HepG2 (cell line): Measurements from ENCODE around the gene ZC3H12A. TPM values are rescaled to one million over a fixed set of nuclear protein-coding genes. Genes with fewer than 3 reads are reported as not detected.

Experiments
- ATF7-NPFF ChIP-seq: sonication (generic); formaldehyde crosslinking; IDR thresholded peaks from 2 replicates; pipeline ENCODE4 v1.8.1; 2023; ENCODE audit warnings: mild to moderate bottlenecking, low read depth, missing genetic modification reagents, moderate library complexity
- BCL6 ChIP-seq: IDR thresholded peaks from 2 replicates; pipeline ENCODE4 v1.6.1; 2016; ENCODE audit warnings: missing genetic modification reagents, missing compliant biosample characterization
- ETV6 ChIP-seq: sonication (generic); formaldehyde crosslinking; conservative IDR thresholded peaks from 2 replicates; pipeline ENCODE4 v1.4.0; 2020; ENCODE audit warnings: missing genetic modification reagents
- GABPA ChIP-seq, 2 experiments: IDR thresholded peaks; 2 replicates each; pipeline ENCODE4 v1.6.1; 2011 to 2016; ENCODE audit warnings: low read depth in 2 of 2, low read length in 1 of 2, missing biosample characterization in 1 of 2, missing genetic modification characterization in 1 of 2
- GABPB1 ChIP-seq: IDR thresholded peaks from 2 replicates; pipeline ENCODE4 v1.6.1; 2016; ENCODE audit warnings: mild to moderate bottlenecking, missing genetic modification reagents, moderate library complexity, missing compliant biosample characterization
- GTF2F1 ChIP-seq: fragments of 150-350 bp; IDR thresholded peaks from 2 replicates; pipeline ENCODE4 v1.6.1; 2014; ENCODE audit warnings: low read length
- JUN ChIP-seq: sonication (generic); formaldehyde crosslinking; IDR thresholded peaks from 2 replicates; pipeline ENCODE4 v1.4.0; 2020; ENCODE audit warnings: mild to moderate bottlenecking, missing genetic modification reagents
- KDM6A ChIP-seq: IDR thresholded peaks from 2 replicates; pipeline ENCODE4 v1.6.1; 2016; ENCODE audit warnings: low read depth
- MAX ChIP-seq: IDR thresholded peaks from 2 replicates; pipeline ENCODE4 v1.6.1; 2012; ENCODE audit warnings: inconsistent platforms
- MTA1 ChIP-seq: sonication (generic); formaldehyde crosslinking; IDR thresholded peaks from 2 replicates; pipeline ENCODE4 v1.4.0; 2020; ENCODE audit warnings: missing genetic modification reagents, mild to moderate bottlenecking, borderline replicate concordance
- MYC ChIP-seq: sonication (generic); formaldehyde crosslinking; IDR thresholded peaks from 2 replicates; pipeline ENCODE4 v1.9.0; 2021; ENCODE audit warnings: missing genetic modification reagents, borderline replicate concordance
- PHF8 ChIP-seq: sonication (generic); formaldehyde crosslinking; IDR thresholded peaks from 2 replicates; pipeline ENCODE4 v1.5.0; 2020; ENCODE audit warnings: missing genetic modification reagents
- PITX1 ChIP-seq: sonication (generic); formaldehyde crosslinking; IDR thresholded peaks from 2 replicates; pipeline ENCODE4 v1.5.1; 2020; ENCODE audit warnings: mild to moderate bottlenecking, missing genetic modification reagents
- RARA ChIP-seq: IDR thresholded peaks from 2 replicates; pipeline ENCODE4 v1.6.1; 2016; ENCODE audit warnings: missing genetic modification reagents, missing compliant biosample characterization
- SAP130 ChIP-seq: IDR thresholded peaks from 2 replicates; pipeline ENCODE4 v1.6.1; 2016; ENCODE audit warnings: low read depth
- TBL1XR1 ChIP-seq: fragments of 150-350 bp; IDR thresholded peaks from 2 replicates; pipeline ENCODE4 v1.6.1; 2014; ENCODE audit warnings: borderline replicate concordance, low read length; ENCODE audit not compliant: partially characterized antibody
- YEATS4 ChIP-seq: sonication (generic); formaldehyde crosslinking; IDR thresholded peaks from 2 replicates; pipeline ENCODE4 v1.4.0; 2020; ENCODE audit warnings: missing genetic modification reagents, borderline replicate concordance
- ZEB1 ChIP-seq: IDR thresholded peaks from 2 replicates; pipeline ENCODE4 v1.6.1; 2012; ENCODE audit warnings: mild to moderate bottlenecking, low read depth, inconsistent platforms; ENCODE audit not compliant: insufficient replicate concordance
- ZKSCAN1 ChIP-seq: fragments of 150-350 bp; IDR thresholded peaks from 2 replicates; pipeline ENCODE4 v1.6.1; 2014; ENCODE audit warnings: low read length
- ZMYM3 ChIP-seq: sonication (generic); formaldehyde crosslinking; IDR thresholded peaks from 2 replicates; pipeline ENCODE4 v1.5.1; 2020; ENCODE audit warnings: mild to moderate bottlenecking, missing genetic modification reagents
- ZNF333 ChIP-seq: sonication (generic); formaldehyde crosslinking; IDR thresholded peaks from 2 replicates; pipeline ENCODE4 v1.4.0; 2020; ENCODE audit warnings: mild to moderate bottlenecking, missing genetic modification reagents, borderline replicate concordance
- ZNF580 ChIP-seq: IDR thresholded peaks from 2 replicates; pipeline ENCODE4 v1.6.1; 2016; ENCODE audit warnings: low read depth, borderline replicate concordance
- ZNF660 ChIP-seq: sonication (generic); formaldehyde crosslinking; IDR thresholded peaks from 2 replicates; pipeline ENCODE4 v1.5.1; 2020; ENCODE audit warnings: mild to moderate bottlenecking, low read depth, missing genetic modification reagents, borderline replicate concordance
- ZNF782 ChIP-seq: sonication (generic); formaldehyde crosslinking; IDR thresholded peaks from 2 replicates; pipeline ENCODE4 v1.4.0; 2020; ENCODE audit warnings: missing genetic modification reagents, mild to moderate bottlenecking, borderline replicate concordance
- polyA plus RNA-seq, 8 experiments: library from polyadenylated mRNA; depleted of rRNA in 3 of 8; stranded (reverse) in 7 of 8; unstranded in 1 of 8; fragments of >200 nt; fragmentation: Illumina TruSeq in 4 of 8; extraction: Trizol in 4 of 8; gene quantifications; 2 replicates each; pipeline versions ENCODE4 v1.2.1 to v1.2.3, GENCODE V29; 2011 to 2016; ENCODE audit warnings: low read depth in 4 of 8, missing spikeins in 1 of 8, mixed read lengths in 1 of 8; ENCODE audit not compliant: insufficient read depth in 1 of 8
- total RNA-seq, 5 experiments: library from RNA; depleted of rRNA; stranded (reverse); fragments of >200 nt; fragmentation: Illumina TruSeq; extraction: Trizol; gene quantifications; 2 replicates each; pipeline ENCODE4 v1.2.3, GENCODE V29; 2016; ENCODE audit warnings: low read depth in 1 of 5
- TF ChIP-seq, protein P1 (sequence below): sonication (generic); formaldehyde crosslinking; IDR thresholded peaks from 2 replicates; pipeline ENCODE4 v1.4.0; 2020; ENCODE audit warnings: missing genetic modification reagents, borderline replicate concordance
- TF ChIP-seq, protein P2 (sequence below): sonication (generic); formaldehyde crosslinking; IDR thresholded peaks from 2 replicates; pipeline ENCODE4 v1.8.0; 2022; ENCODE audit warnings: mild to moderate bottlenecking, missing genetic modification reagents; ENCODE audit not compliant: insufficient replicate concordance

ZC3H12A gene
- total and polyA plus RNA-seq, 2 of the 13 experiments (the other 11 are each of a cell fraction or from before 2014, with no cell fraction given) = 6.8 to 13.3 TPM

GRCh38 chr1:37479255-37480124, 5.1 kb downstream of the ZC3H12A start (continued):
- TF ChIP-seq MTA1 (CRISPR knock-in tag) (peak; percentile 86; the same call in 1 of the 2 replicates), TBL1XR1 (no peak), KDM6A (CRISPR knock-in tag) (peak; percentile 56; the same call in 1 of the 2 replicates), ZKSCAN1 (no peak), ATF7-NPFF (CRISPR knock-in tag) (peak; percentile 67; the same call in 1 of the 2 replicates), GTF2F1 (no peak), ZNF660 (CRISPR knock-in tag) (no peak), MYC (CRISPR knock-in tag) (peak; percentile 93), PHF8 (CRISPR knock-in tag) (peak; percentile 18; the same call in 1 of the 2 replicates), RARA (CRISPR knock-in tag) (peak; percentile 70), YEATS4 (CRISPR knock-in tag) (peak; percentile 81), ZNF333 (CRISPR knock-in tag) (no peak), BCL6 (CRISPR knock-in tag) (peak; percentile 59), PITX1 (CRISPR knock-in tag) (peak; percentile 81; the same call in 1 of the 2 replicates), ZMYM3 (CRISPR knock-in tag) (peak; percentile 63; the same call in 1 of the 2 replicates), GABPA (IDR thresholded peaks at IDR 0.05; ENCODE audit: low read depth, low read length) (no peak), GABPA (CRISPR knock-in tag; IDR thresholded peaks at IDR 0.05; ENCODE audit: low read depth) (peak; percentile 75), ZNF580 (peak; percentile 45; the same call in 1 of the 2 replicates), SAP130 (CRISPR knock-in tag) (peak; percentile 98), GABPB1 (CRISPR knock-in tag) (peak; percentile 87), MAX (peak; percentile 90), JUN (CRISPR knock-in tag) (peak; percentile 79; the same call in 1 of the 2 replicates), ETV6 (CRISPR knock-in tag) (peak; percentile 69; the same call in 1 of the 2 replicates), ZEB1 (peak; percentile 78), ZNF782 (CRISPR knock-in tag) (0 out of 2 replicates have a peak, but pooled peaks have one; percentile 40)
- TF ChIP-seq, protein P1, sequence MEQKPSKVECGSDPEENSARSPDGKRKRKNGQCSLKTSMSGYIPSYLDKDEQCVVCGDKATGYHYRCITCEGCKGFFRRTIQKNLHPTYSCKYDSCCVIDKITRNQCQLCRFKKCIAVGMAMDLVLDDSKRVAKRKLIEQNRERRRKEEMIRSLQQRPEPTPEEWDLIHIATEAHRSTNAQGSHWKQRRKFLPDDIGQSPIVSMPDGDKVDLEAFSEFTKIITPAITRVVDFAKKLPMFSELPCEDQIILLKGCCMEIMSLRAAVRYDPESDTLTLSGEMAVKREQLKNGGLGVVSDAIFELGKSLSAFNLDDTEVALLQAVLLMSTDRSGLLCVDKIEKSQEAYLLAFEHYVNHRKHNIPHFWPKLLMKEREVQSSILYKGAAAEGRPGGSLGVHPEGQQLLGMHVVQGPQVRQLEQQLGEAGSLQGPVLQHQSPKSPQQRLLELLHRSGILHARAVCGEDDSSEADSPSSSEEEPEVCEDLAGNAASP (CRISPR knock-in tag) = peak; percentile 53; the same call in 1 of the 2 replicates
- TF ChIP-seq, protein P2, sequence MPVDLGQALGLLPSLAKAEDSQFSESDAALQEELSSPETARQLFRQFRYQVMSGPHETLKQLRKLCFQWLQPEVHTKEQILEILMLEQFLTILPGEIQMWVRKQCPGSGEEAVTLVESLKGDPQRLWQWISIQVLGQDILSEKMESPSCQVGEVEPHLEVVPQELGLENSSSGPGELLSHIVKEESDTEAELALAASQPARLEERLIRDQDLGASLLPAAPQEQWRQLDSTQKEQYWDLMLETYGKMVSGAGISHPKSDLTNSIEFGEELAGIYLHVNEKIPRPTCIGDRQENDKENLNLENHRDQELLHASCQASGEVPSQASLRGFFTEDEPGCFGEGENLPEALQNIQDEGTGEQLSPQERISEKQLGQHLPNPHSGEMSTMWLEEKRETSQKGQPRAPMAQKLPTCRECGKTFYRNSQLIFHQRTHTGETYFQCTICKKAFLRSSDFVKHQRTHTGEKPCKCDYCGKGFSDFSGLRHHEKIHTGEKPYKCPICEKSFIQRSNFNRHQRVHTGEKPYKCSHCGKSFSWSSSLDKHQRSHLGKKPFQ (CRISPR knock-in tag) = no peak
